ENCODE results near the gene CUEDC1.

DNA sequence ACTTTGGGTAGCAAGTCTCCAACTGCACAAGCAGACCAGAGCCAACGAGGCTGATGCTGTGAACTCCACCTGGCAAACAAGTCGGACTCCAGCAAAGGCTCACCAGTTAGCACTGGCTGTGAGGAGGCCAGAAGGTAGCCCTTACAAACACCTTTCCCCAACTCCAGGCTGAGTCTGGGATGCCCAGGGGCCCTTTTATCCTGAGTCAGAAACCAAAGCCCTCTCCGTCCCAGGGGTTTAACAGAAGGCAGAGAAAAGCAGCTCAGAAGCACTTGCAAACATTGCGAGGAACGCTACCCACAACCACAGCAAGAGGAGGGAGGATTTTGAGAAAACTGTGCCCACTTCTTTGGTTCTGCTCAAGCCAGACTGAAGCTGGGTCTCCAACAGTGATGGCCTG is 25.0 kb downstream of the CUEDC1 start:
- TF ChIP-seq, protein P1, sequence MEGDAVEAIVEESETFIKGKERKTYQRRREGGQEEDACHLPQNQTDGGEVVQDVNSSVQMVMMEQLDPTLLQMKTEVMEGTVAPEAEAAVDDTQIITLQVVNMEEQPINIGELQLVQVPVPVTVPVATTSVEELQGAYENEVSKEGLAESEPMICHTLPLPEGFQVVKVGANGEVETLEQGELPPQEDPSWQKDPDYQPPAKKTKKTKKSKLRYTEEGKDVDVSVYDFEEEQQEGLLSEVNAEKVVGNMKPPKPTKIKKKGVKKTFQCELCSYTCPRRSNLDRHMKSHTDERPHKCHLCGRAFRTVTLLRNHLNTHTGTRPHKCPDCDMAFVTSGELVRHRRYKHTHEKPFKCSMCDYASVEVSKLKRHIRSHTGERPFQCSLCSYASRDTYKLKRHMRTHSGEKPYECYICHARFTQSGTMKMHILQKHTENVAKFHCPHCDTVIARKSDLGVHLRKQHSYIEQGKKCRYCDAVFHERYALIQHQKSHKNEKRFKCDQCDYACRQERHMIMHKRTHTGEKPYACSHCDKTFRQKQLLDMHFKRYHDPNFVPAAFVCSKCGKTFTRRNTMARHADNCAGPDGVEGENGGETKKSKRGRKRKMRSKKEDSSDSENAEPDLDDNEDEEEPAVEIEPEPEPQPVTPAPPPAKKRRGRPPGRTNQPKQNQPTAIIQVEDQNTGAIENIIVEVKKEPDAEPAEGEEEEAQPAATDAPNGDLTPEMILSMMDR (IDR thresholded peaks at IDR 0.05): no peak
- TF ChIP-seq POLR2A (IDR thresholded peaks at IDR 0.05; ENCODE audit: low read length) (no peak), RAD21 (conservative IDR thresholded peaks at IDR 0.05 in 1 of 2, IDR thresholded peaks at IDR 0.05 in 1 of 2) (no peak), CHD2 (IDR thresholded peaks at IDR 0.05; ENCODE audit: low read length, partially characterized antibody) (no peak), GATA3 (IDR thresholded peaks at IDR 0.05; ENCODE audit: borderline replicate concordance) (no peak), HOXA7 (CRISPR knock-in tag; IDR thresholded peaks at IDR 0.05) (no peak), EP300 (IDR thresholded peaks at IDR 0.05) (no peak), RFX5 (IDR thresholded peaks at IDR 0.05) (no peak), FOSL2 (IDR thresholded peaks at IDR 0.05) (no peak), FOSL2 (CRISPR knock-in tag; IDR thresholded peaks at IDR 0.05) (no peak)
- TF ChIP-seq, protein P2, sequence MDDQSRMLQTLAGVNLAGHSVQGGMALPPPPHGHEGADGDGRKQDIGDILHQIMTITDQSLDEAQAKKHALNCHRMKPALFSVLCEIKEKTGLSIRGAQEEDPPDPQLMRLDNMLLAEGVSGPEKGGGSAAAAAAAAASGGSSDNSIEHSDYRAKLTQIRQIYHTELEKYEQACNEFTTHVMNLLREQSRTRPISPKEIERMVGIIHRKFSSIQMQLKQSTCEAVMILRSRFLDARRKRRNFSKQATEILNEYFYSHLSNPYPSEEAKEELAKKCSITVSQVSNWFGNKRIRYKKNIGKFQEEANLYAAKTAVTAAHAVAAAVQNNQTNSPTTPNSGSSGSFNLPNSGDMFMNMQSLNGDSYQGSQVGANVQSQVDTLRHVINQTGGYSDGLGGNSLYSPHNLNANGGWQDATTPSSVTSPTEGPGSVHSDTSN (IDR thresholded peaks at IDR 0.05): no peak
- TF ChIP-seq, protein P3, sequence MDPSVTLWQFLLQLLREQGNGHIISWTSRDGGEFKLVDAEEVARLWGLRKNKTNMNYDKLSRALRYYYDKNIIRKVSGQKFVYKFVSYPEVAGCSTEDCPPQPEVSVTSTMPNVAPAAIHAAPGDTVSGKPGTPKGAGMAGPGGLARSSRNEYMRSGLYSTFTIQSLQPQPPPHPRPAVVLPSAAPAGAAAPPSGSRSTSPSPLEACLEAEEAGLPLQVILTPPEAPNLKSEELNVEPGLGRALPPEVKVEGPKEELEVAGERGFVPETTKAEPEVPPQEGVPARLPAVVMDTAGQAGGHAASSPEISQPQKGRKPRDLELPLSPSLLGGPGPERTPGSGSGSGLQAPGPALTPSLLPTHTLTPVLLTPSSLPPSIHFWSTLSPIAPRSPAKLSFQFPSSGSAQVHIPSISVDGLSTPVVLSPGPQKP (IDR thresholded peaks at IDR 0.05; ENCODE audit: low read depth, low read length): no peak
- TF ChIP-seq, protein P4, sequence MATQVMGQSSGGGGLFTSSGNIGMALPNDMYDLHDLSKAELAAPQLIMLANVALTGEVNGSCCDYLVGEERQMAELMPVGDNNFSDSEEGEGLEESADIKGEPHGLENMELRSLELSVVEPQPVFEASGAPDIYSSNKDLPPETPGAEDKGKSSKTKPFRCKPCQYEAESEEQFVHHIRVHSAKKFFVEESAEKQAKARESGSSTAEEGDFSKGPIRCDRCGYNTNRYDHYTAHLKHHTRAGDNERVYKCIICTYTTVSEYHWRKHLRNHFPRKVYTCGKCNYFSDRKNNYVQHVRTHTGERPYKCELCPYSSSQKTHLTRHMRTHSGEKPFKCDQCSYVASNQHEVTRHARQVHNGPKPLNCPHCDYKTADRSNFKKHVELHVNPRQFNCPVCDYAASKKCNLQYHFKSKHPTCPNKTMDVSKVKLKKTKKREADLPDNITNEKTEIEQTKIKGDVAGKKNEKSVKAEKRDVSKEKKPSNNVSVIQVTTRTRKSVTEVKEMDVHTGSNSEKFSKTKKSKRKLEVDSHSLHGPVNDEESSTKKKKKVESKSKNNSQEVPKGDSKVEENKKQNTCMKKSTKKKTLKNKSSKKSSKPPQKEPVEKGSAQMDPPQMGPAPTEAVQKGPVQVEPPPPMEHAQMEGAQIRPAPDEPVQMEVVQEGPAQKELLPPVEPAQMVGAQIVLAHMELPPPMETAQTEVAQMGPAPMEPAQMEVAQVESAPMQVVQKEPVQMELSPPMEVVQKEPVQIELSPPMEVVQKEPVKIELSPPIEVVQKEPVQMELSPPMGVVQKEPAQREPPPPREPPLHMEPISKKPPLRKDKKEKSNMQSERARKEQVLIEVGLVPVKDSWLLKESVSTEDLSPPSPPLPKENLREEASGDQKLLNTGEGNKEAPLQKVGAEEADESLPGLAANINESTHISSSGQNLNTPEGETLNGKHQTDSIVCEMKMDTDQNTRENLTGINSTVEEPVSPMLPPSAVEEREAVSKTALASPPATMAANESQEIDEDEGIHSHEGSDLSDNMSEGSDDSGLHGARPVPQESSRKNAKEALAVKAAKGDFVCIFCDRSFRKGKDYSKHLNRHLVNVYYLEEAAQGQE (IDR thresholded peaks at IDR 0.05): no peak
